Fibroblast of gingiva (primary cell): ENCODE data around the gene TULP3.
A peak's percentile ranks its signal among the peaks of the same experiment; 100 is the strongest.

ENCODE experiments used
- DNase-seq: peaks from one replicate; pipeline ENCODE4 v3.0.0-alpha.2; 2011; ENCODE audit warnings: low read depth

The TULP3 gene

GRCh38 chr12:2877047-2877952, 13.4 kb upstream of the TULP3 start, which contains the start of the genes FOXM1 and RHNO1:
Gene FOXM1 (minus strand): TSS chr12:2877174. CDS start chr12:2874478, 2,696 bp downstream.
Gene RHNO1 (plus strand): TSS chr12:2877223. CDS start chr12:2885367, 8,144 bp downstream.
- peak; percentile 87 for DNase-seq

- peak; percentile 69 for DNase-seq
These were observed 12.5 kb upstream of the TULP3 start for GRCh38 chr12:2877953-2878732.

GRCh38 chr12:2879853-2880252, 10.8 kb upstream of the TULP3 start:
- no peak for DNase-seq

- DNase-seq: no peak
These were observed 5.9 kb upstream of the TULP3 start for GRCh38 chr12:2884810-2885209.

- DNase-seq: no peak
These were observed 3.8 kb upstream of the TULP3 start for GRCh38 chr12:2886768-2887450.

- no peak for DNase-seq
These were observed 697 bp upstream of the TULP3 start for GRCh38 chr12:2890001-2890387.

GRCh38 chr12:2891240-2892053, 756 bp downstream of the TULP3 start:
- DNase-seq: peak; percentile 64

- peak; percentile 27 for DNase-seq
These were observed 1.6 kb downstream of the TULP3 start for GRCh38 chr12:2892246-2892645.

GRCh38 chr12:2893007-2893406, 2.3 kb downstream of the TULP3 start:
- peak; percentile 88 for DNase-seq

GRCh38 chr12:2895051-2895451, 4.4 kb downstream of the TULP3 start:
- peak; percentile 59 for DNase-seq

GRCh38 chr12:2895511-2895910, 4.8 kb downstream of the TULP3 start:
- DNase-seq: no peak

GRCh38 chr12:2897418-2897817, 6.7 kb downstream of the TULP3 start:
- DNase-seq: no peak

- no peak for DNase-seq
These were observed 10.0 kb downstream of the TULP3 start for GRCh38 chr12:2900642-2901041.

GRCh38 chr12:2902272-2902880, 11.7 kb downstream of the TULP3 start:
- DNase-seq: peak; percentile 44

- no peak for DNase-seq
These were observed 13.6 kb downstream of the TULP3 start for GRCh38 chr12:2904260-2904659.

- no peak for DNase-seq
These were observed 21.5 kb downstream of the TULP3 start for GRCh38 chr12:2912216-2912575.

- no peak for DNase-seq
These were observed 28.6 kb downstream of the TULP3 start for GRCh38 chr12:2919249-2919648.

GRCh38 chr12:2922329-2922728, 31.6 kb downstream of the TULP3 start:
- no peak for DNase-seq

GRCh38 chr12:2923057-2923456, 32.4 kb downstream of the TULP3 start:
- DNase-seq: no peak

GRCh38 chr12:2924019-2924418, 33.3 kb downstream of the TULP3 start:
- DNase-seq: peak; percentile 44
